OCI-LY7 (cell line): ENCODE results near the gene MSH3.

Source experiments
- CTCF ChIP-seq: fragments of 200-600 bp; sonication (generic); conservative IDR thresholded peaks from 2 replicates; pipeline ENCODE4 v1.5.1; 2014; ENCODE audit warnings: mild to moderate bottlenecking, antibody characterized with exemption, low read length, moderate library complexity, mixed read lengths
- EZH2phosphoT487 ChIP-seq: fragments of 200-600 bp; sonication (generic); IDR thresholded peaks from 2 replicates; pipeline ENCODE4 v1.6.1; 2018; ENCODE audit warnings: low read depth, borderline replicate concordance, mild to moderate bottlenecking, mixed run types, antibody characterized with exemption, low read length, moderate library complexity, mixed read lengths

GRCh38 chr5:80820685-80821084, 166.2 kb downstream of the MSH3 start:
- TF ChIP-seq CTCF (no peak), EZH2phosphoT487 (no peak)
